OCI-LY7 (cell line): ENCODE measurements around the gene PPP3CB.

Experiments
- EZH2phosphoT487 ChIP-seq: fragments of 200-600 bp; sonication (generic); IDR thresholded peaks from 2 replicates; pipeline ENCODE4 v1.6.1; 2018; ENCODE audit warnings: low read depth, borderline replicate concordance, mild to moderate bottlenecking, mixed run types, antibody characterized with exemption, low read length, moderate library complexity, mixed read lengths
- TF ChIP-seq, protein P1 (sequence below): fragments of 200-600 bp; sonication (generic); conservative IDR thresholded peaks from 2 replicates; pipeline ENCODE4 v1.5.1; 2014; ENCODE audit warnings: mild to moderate bottlenecking, antibody characterized with exemption, low read length, moderate library complexity, mixed read lengths

- TF ChIP-seq, protein P1, sequence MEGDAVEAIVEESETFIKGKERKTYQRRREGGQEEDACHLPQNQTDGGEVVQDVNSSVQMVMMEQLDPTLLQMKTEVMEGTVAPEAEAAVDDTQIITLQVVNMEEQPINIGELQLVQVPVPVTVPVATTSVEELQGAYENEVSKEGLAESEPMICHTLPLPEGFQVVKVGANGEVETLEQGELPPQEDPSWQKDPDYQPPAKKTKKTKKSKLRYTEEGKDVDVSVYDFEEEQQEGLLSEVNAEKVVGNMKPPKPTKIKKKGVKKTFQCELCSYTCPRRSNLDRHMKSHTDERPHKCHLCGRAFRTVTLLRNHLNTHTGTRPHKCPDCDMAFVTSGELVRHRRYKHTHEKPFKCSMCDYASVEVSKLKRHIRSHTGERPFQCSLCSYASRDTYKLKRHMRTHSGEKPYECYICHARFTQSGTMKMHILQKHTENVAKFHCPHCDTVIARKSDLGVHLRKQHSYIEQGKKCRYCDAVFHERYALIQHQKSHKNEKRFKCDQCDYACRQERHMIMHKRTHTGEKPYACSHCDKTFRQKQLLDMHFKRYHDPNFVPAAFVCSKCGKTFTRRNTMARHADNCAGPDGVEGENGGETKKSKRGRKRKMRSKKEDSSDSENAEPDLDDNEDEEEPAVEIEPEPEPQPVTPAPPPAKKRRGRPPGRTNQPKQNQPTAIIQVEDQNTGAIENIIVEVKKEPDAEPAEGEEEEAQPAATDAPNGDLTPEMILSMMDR, result no peak
- no peak for TF ChIP-seq EZH2phosphoT487
Measured at GRCh38 chr10:73493781-73494180, 2.0 kb downstream of the PPP3CB start.
